Stimulated activated CD8-positive, alpha-beta memory T cell treated with anti-CD3 and anti-CD28 coated beads, Interleukin-7, amount 100 ng/mL, for 1 hour (primary cell): ENCODE data around the gene STRIP1.

Experiments
- DNase-seq, 2 donors: peaks; one replicate each; pipeline ENCODE4 v3.0.0-alpha.2; 2020; ENCODE audit warnings: low read depth in 2 of 2

STRIP1 gene, protein sequence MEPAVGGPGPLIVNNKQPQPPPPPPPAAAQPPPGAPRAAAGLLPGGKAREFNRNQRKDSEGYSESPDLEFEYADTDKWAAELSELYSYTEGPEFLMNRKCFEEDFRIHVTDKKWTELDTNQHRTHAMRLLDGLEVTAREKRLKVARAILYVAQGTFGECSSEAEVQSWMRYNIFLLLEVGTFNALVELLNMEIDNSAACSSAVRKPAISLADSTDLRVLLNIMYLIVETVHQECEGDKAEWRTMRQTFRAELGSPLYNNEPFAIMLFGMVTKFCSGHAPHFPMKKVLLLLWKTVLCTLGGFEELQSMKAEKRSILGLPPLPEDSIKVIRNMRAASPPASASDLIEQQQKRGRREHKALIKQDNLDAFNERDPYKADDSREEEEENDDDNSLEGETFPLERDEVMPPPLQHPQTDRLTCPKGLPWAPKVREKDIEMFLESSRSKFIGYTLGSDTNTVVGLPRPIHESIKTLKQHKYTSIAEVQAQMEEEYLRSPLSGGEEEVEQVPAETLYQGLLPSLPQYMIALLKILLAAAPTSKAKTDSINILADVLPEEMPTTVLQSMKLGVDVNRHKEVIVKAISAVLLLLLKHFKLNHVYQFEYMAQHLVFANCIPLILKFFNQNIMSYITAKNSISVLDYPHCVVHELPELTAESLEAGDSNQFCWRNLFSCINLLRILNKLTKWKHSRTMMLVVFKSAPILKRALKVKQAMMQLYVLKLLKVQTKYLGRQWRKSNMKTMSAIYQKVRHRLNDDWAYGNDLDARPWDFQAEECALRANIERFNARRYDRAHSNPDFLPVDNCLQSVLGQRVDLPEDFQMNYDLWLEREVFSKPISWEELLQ

DNA sequence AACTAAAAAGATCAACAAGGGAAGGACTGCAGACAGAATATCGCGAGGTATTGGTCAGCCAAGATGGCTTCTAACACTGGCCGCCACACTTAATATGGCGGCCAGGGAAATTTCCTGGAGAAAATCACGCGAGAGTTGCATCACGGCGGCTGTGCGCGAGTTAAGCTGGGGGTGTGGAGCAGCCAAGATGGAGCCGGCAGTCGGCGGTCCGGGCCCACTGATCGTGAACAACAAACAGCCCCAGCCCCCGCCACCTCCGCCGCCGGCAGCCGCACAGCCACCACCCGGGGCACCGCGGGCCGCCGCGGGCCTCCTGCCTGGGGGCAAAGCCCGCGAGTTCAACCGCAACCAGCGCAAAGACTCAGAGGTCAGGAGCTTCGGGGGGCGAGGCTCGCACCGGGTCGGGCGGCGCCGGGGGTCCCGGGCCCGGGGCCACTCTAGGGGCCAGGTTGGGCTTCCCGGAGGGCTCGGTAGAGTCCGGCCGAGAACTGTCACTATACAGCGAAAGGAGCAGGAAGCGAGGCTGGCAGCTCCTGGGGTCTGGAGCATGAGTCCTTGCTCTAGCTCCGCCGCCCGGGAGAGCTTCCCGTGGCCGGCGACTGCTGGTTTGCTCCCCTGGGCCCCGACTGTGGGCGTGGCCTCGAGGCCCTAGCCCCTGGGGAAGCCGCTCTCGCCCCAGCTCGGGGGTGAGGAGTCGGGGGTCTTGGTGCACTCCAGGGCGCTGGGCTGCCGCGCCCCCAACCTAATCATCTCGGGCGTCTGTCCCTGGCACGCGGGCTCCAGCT lies at the start of gene STRIP1:
STRIP1 (plus strand) TSS at position 174 of the 785 bp plus-strand sequence; CDS start at position 188, 14 bp downstream.
- DNase-seq = peak; percentile 77 to 82

DNA sequence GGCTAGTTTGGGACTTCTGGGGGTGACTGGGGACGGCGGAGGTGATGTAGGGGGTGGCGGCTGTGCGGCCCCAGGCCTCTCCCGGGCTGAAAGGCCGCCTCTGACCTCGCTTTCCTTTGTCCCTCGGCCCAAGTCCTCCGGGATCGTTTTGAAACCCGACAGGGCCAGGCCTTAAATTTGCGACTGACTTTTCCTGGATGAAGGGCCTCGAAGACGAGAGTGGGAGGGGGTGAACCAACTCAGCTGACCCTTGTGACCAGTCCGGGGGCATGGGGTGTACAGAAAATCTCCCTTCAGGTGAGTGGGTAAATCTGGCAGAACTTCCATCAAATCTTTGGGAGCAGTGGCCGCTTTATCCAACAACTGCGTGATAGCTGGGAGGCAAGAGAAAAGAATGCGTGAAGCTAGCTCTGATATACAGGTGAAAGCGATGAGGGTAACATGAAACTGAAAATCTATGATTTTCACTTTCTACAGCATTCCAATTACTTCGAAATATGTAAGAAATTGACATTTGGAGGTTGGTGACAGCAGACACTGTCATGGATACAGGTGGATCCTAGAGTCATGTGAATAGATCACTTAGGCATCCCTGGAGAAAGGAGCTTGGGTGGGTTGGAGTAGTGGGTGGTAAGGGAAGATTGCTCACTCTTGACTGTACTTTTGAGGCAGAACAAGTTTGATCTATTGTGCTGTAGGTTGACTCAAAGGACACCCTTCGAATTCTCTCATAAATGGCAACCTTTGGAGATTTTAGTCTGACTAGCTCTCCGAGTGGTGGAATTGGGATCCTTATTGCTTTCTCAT lies 49.0 kb upstream of the STRIP1 start:
- no peak for DNase-seq

DNA sequence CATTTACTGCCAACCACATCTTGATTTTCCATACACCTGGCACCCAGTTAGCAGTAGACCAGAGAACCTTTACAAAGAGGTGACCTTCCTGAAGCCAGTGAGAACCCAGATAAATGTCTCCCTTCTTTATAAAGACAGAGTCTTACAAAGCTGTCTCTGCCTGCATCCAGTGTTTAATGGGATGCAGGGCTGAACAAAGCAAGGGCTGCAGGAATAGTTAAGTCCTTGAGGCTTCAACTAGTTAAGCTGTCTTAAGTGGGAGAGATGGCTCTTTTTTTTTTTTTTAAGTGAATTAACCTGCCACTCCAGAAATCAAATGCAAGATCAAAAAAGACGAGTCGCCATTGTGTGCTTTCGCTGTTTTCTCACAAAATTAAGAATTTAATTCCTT lies 48.4 kb upstream of the STRIP1 start:
- no peak for DNase-seq

DNA sequence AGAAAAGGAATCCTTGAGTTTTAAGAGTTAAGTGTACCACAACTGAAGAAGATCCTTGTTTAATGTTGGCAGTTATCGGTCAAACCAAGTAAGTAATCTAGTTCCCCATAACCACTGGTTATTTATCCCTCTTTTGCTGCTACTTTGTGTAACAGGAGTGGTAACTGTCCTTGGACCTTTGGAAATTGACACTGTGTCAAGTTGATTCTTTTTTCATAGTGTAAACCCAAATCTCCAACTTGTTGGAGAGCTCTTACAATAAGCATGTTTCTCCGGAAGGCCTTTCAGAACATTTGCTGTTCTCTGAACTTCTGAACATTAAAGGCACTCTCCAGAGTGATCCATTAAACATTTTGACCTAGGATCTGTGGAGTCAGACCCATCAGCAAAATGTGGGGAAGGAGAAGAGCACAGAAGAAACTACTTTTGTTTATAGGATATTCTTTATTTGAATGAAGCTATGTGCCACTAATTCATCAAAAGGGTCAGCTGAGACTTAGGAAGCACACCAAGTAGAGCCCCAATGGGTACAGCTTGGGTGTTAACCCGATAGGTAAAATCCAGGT lies 46.0 kb upstream of the STRIP1 start:
- no peak for DNase-seq

DNA sequence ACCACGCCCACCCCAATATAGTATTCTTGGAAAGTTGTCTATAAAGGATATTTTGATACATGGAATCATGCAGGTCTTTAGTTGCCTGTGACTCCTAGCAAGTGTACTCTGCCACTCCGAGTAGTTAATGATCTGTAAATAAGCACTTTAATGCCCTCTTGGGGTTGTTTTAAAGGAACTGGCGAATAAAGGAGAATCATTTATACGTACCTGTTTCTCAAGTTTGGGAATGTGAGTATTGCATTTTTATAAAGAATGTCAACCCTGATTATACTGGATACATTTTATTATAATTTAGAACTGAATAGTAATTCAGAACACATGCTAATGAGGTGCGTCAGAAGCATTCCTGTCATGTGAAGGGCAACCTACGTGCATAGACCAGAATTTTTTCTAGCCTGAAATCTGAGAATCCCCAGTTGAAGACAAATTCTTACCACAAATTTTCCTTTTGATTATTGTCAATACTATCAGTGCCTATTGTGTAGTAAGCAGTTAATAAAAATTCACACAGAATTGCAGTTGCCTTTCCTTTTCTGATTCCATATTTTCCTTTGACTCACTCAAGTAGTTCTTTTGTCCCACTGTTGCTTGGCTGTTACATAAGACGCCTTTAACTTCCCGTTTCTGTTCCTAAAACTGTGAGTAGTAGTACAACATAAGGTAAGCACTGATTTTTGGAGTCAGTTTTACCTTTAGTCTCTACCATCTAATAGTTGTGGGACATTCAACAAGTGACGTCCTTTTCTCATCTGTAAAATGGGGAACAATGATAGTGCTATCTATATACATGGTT lies 44.7 kb upstream of the STRIP1 start:
- DNase-seq = no peak

DNA sequence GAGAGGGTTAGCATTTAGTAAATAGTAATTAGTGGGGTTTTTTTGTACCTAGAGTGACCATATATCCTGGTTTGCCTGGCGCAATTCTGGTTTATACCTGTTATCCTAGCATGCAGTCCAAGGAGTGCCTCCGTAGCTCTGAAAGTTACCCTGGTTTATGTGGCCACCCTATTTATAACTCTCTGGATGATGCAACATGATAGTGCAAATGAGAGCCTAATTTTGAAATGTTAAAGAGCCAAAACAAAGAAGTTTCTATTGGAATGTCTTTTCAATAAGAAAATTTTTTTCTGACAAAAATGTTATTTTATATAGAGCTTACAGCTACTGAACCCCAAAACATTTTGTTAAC lies 44.1 kb upstream of the STRIP1 start:
- DNase-seq = no peak

DNA sequence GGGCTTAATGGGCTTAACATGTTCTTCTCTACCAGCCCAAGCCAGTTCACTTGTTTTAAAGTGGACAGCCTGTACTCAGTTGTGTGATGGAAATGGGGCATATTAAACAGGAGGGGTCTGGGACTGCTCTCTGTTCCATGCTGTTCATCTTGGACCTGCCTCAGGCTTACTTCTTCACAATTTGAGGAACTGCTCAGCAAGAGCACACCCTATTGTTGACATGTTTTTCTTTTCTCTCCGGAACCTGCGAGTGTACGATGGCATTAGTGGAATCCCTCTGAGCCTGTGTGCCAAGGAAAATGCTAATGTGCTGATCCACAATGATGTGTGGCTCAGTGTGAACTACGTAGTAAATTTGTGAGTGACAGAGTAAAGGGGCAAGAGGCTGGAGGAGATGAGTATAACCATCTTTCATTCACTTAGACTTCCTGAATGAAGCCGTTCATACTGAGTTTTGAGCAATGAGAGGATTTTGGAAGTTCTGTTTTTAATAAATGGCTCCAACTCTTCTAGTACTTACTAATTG lies 43.0 kb upstream of the STRIP1 start:
- DNase-seq = no peak

DNA sequence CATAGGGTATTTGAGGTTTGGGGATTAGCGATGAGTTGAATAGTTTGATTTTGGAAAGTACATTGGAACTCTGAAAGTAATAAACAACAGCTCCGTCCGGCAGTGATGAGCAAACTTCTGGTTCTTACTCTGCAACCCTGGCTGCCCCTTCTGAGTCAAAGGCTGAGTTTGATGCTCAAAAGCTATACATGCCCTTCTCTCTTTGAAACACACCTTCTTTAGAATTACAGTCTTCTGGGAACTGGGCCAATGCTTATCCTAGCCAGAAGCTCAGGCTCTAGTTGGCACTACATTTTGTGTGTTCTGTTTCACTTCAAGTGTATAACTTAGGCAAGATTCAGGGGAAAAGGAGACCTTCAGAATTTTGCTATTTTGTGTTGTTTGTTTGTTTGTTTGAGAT lies 40.5 kb upstream of the STRIP1 start:
- no peak for DNase-seq

DNA sequence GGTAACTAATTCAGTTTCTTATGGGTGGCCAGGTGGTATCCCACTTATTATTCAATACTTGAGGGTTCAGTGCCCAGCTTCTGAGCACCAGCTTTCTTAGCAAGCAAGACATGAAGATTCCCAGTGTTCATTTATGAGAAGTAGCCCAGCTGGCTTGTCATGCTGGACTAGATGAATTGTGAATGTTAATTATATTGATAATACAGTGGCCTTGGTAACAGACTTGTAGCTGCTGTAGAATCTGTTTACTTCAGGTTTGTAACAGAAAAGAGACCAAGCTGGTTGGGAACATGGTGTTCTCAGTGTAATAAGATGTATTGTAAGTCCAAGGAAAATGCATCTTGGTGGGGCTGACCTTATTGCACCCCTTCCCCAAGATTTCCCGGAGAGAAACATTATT lies 39.8 kb upstream of the STRIP1 start:
- no peak for DNase-seq

DNA sequence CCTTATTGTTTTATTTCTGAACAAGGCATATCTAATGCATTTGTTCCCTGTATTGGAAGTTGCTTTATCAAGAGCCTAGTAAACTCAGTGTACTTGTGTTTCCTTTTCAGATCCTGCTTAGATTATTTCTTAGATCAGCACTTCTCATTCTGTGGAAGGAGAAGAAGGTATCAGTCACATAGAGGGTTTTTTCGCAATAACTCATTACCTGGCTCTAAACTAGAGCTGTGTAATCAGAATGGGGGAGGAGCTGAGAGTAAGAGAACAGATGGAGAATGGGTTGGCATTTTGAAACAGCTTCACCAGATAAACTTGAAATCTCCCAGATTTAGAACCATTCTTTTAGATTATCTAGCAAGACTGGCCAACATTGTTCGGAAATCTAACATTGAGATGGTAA lies 38.9 kb upstream of the STRIP1 start:
- DNase-seq = no peak

DNA sequence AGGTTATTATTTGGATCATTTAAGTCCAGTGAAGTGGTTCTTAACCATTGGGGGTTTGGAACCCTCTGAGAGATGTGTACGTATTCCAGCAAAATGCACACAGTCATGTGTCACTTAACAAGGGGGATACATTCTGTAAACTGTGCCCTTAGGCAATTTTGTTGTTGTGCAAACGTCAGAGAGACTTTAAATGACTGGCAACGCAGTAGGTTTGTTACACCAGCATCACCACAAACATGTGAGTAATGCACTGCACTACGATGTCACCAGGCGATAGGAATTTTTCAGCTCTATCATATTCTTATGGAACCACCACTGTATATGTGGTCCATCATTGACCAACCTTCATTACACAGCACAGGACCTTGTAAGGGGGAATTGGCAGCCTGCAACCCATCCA lies 37.9 kb upstream of the STRIP1 start:
- DNase-seq = no peak

DNA sequence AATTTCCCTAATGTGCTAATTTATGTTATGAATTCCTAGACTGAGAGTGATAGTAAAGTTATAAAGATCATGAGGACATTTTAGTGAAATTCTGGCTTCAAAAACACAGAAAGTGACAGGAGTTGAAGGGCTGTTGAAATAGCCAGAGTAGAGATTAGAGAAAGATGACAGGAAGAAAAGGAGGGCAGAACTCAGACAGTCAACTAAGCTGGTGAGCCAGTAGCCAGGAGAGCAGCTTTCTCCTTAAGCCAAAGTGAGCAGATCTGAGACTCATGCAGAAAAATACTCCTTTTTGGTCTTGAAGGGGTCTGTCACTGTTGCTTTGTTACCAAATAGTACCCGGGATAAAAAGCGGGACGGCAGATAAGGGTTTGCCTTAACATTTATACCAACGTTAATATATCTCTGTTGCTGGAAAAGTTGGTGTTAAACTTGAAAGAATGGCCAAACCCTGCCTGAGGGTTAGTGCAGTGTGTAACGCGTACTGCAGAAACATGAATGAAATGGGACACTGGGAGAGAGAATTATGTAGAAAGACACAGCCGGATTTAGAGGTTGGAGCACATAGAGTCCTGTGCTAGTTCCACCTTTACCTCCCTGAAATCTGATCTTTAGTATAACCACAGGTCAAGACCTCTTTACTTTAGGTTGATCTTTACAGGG lies 37.1 kb upstream of the STRIP1 start:
- no peak for DNase-seq

DNA sequence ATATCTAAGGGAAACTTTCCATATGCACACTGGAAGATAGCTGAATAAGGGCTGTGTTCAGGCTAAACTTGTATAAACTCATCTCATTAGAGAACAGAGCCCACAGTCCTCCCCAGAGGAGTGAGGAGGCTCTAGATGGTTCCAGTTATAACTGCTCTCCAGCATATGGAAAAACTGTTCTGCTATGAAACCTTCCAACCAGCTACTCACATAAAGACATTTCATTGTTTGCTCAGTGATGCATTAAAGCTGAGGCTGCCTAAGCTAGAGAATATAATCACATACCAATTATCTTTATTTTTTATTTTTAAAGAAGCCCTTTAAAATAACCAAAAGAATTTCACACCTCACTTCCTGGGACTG lies 36.6 kb upstream of the STRIP1 start:
- no peak for DNase-seq

DNA sequence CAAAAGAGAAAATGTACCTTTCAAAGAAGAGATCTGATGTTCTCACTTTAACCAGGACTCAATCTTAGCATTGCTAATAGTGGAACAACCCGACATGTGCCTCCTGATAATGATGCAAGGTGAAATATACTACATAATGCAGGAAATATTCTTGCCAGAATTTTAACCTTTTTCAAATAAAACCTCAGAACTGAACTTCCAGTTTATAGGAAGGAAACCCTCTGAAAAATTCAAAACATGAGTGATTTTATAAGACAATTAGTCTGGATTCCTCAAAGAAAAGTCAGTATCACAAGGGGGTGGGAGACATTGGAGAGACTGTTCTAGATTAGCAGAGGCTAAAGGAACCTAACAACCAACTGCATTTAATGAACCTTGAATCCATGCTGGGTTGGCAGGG lies 31.7 kb upstream of the STRIP1 start:
- no peak for DNase-seq

DNA sequence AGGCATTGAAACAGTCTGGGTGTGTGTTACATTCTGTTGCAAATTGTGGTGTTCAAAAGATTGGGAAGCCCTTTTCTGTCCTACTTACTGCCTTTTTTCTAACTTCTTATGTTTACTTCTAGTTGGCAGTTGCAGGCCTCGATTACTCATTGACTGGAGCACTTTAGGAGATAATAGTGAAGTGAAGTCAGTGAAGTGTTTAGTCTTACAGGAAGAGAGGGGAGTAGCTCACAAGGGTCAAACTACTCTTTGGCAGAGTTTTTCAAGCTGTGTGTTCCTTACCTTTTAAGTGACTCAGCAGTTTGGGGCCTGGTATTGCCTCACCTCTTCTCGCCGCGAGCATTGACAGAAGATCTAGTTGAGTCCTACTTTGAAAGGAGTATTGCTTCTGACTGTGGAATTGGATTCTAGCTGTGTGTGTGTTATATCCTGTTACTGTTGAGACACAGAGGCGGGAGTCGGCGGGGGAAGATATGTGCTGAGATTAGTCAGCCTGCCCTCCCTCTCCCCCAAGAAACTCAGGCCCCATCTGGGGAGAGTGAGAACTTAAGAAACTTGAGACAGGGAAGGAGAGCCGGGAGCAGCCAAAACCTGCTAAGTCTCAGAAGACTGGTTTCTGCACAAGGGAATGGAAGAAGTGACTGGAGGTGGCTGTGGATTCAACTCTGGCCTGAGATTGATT lies 30.5 kb upstream of the STRIP1 start:
- no peak for DNase-seq

DNA sequence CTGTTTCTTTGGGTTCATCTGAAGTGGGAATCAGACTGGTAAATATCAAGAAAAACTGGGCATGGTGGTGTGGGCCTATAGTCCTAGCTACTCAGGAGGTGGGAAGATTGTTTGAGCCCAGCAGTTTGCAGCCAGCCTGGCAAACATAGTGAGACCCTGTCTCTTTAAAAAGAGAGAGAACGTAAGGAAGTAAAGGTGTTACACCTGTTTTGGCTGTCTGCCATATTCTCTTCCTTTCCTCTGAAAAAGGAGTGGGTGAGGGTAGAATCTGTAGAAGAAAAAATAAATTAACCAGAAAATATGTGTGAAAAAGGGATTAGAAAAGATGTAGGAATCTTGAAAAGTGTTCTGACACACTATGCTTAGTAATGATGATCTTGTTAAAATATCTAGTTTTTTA lies 29.8 kb upstream of the STRIP1 start:
- DNase-seq = no peak

DNA sequence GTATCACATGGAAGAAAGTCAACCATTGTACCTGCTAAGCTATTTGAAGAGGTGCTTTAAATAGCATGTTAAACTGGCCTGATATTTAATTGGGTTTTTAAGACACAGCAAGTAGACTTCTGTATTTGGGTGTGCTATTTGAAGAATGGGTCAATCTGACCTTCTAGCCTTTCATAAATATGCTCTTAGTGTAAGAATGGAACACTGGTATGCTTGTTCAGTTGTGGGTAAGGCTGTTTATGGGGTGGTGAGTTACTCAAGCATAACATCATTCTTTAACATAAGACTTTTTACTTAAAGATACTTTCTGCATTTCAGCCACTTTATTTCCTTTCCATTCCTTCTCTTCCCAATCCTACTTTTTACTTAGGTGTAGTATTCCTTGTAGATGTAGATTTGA lies 28.5 kb upstream of the STRIP1 start:
- DNase-seq = no peak

DNA sequence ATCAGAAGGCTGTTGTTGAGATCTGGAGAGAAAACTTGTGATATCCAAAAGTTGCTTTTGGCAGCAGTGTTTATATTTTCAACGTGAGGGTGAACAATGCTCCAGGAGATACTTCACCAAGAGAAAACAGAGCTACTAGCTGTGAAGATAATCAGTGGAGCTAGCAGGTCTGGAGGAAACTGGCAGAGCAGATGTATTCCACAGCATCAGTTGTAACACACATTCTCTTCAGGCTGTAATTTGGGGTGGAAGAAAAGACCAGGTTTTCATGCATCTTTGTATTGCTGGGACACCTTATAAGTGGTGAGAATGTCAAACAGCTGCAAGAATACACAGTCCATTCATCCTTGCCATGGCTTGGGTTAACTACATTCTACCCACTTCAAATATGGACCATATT lies 27.9 kb upstream of the STRIP1 start:
- DNase-seq = no peak
